ENCODE data around the gene GDA.

Gene GDA

DNA sequence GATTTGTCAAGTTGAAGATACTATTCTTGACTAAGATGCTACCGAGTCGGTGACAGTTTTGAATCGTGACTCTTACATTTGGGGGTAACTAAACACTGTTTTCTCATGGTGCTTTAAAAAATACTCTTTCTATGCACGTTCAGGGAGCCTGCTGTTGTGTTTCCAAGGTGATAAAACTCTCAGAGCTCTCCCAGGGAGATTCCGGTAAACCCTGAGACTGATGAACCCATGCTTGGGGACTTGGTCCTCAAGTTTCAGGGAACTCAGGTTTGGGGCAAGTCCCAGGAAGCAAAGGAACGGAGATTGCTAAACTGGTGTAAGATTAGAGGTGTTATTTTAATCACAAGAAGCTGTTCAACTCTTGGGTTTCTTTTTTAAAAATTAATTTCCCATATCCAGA, 1.4 kb downstream of the GDA start:
- DNase-seq = no peak

DNA sequence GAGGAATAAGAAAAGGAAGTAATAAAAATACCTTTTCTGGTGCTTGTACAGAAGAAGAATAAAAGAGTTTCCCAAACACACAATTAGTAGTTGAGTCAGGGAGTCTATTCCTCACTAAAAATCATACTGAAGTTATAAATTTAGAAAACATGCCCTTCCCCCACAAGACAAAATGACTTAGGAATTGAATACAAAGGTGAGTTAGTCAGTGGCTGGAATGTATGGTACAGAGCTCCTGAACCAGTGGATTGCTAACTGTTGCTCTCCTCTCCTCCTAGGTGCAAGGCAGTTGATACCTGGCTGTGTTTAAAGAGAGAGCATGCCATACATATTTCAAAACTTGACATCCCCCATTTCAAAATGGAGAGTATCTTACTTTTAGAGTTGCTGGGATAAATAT, 1.9 kb downstream of the GDA start:
- no peak for DNase-seq

DNA sequence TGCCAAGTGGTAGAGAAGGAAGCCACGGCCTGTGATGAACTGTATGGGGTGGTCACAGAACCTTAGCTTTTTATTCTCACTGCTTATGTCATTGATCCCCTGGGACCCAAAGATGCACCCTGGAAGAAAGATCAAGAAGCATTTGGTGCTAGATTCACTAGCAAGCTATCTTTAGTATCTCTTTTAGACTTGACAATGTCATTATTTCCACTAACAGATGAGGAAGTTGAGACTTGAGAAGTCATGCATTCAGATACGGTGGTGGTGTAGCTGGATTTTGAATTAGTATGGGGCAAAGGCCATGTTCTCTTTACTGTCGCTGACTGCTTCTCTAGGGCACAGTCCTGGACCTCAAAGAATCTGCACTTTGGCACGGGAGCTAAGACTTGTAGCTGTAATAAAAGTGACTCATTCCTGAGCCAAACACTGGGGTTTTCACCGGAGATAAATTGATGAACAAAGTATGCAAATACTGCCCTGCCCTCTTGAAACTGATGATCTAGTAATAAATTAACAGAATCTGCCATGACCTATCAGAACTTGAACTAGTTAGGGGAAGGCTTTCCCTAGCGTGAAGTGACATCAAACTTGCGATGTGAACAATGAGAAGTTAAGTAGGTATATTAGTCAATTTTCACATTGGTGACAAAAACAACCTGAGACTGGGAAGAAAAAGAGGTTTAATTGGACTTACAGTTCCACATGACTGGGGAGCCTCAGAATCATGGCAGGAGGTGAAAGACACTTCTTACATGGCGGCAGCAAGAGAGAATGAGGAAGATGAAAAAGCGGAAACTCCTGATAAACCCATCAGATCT, 5.4 kb downstream of the GDA start:
- DNase-seq = peak in 1 of 2 donors; percentile 6

DNA sequence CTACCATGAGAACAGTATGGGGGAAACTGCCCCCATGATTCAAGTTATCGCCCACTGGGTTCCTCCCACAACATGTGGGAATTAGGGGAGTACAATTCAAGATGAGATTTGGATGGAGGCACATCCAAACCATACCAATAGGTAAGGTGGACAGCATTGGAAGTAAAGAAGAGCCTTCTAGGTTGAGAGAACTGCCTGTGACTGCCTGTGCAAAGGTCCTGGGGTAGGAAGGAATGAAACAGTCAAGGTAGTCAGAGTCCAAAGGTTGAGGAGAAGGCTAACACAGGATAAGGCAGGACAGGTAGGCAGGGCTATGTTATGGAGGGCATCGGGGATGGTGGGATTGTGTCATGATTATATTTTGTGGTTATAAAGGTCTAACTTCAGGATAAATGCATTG, 6.1 kb downstream of the GDA start:
- no peak for DNase-seq

DNA sequence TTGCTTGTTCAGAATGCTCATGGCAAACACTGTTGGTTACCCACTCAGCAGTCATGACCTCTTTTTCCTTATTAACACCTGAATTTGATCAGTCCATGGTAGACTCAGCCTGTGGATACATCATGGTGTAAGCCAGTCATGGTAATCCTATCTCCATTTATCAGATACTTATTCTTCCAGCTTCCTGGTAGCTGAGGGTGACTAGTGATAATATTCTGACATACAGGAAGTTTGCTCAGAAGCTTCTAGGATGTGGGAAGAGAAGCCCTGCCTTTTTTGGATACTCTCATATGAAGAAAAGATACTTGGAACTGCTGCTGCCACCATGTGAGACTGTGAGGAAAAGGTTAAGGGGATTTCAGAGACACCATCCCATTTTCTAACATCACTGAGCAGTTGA, 7.3 kb downstream of the GDA start:
- no peak for DNase-seq

DNA sequence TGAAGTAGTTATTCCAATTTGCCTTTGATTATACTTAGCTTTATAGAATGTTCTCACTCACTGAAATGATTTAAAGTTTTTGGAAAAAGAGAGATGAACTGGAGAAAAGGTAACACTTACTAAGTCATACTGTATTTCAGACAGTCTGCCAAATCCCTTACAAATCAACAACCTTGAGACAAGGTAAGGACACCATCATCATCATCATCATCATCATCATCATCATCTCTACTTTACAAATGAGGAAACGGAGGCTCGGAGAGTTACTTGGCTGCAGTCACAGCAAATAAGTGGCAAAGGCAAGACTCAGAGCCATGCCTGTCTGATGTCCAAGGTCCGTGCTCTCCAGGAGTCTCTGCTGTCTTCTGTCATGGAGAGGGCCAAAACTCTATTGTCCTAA, 9.4 kb downstream of the GDA start:
- DNase-seq = no peak

DNA sequence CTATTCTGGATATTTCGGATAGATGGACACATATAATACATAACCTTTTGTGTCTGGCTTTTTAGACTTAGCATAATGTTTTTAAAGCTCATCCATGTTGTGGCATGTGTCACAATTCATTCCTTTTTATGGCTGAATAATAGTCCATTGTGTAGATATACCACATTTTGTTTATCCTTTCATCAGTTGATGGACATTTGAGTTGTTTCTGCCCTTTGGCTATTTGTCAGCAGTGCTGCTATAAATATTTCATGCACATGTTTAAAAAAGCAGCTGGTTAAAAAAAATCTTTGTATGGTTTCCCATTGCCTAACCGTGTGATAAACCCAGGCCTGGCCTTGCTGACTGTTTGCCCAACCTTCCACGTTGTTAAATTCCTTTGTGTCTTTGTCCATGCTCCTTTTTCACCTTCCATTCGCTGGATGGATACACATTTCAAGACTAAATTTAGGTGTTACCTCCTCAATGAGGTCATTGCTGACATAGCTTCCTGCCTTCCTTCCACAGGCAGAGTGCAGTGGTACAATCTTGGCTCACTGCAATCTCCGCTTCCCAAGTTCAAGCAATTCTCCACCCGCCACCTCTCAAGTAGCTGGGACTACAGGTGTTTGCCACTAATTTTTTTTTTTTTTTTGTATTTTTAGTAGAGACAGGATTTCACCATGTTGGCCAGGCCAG, 11.3 kb downstream of the GDA start:
- DNase-seq = no peak

DNA sequence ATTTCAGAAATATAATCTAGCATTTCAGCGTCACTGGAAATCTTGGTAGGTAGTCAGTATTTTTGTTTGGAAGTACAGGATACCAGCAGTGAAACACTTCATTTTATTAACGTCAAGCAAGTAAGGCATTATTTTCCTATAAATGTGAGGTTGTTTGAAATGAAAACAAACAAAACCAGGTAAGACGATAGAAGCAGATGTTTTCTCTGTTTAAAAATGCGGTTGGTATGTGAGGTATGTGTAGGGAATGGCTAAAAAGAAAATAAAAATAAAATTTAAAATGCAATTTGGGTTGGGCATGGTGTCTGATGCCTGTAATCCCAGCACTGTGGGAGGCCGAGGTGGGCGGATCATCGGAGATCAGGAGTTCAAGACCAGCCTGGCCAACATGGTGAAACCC, 16.1 kb downstream of the GDA start:
- DNase-seq = no peak

DNA sequence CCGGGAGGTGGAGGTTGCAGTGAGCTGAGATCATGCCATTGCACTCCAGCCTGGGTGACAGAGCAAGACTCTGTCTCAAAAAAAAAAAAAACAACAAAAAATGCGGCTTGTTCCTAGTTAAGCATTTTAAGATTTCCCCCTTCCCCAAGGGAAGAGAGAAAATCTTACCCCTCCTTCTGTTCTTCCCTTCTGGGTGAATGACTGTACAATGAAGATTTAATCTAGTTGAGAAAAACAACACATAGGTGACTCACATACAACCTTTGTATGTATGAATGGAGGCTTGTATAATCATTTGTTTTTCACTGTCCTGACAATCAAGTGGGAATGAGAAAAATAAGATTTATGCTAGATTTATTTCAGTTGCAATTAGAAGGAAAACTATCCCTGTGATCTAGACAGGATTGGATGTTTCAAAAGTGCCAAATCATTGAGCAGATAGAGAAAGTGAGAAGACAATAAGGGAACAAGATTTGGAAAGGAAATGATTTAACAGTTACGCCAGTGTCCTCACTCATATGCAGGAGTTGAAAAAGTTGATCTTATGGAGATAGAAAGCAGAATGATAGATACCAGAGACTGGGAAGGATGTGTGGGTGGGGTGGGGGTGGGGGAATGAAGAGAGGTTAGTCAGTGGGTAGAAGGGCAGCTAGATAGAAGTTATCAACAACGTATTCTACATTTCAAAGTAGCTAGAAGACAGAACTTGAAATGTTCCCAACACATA, 16.7 kb downstream of the GDA start:
- DNase-seq = peak; percentile 24 to 46

DNA sequence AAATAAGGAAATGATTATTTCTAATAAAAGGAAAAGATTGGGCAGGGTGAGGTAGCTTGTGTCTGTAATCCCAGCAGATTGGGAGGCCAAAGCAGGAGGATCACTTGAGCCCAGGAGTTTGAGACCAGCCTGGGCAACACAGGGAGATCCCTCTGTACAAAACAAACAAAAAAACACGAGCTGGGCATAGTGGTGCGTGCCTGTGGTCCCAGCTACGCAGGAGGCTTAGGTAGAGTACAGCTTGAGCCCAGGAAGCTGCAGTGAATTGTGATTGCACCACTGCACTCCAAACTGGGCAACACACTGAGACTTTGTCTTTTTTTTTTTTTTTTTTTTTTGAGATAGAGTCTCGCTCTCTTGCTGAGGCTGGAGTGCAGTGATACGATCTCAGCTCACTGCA, 18.8 kb downstream of the GDA start:
- no peak for DNase-seq

DNA sequence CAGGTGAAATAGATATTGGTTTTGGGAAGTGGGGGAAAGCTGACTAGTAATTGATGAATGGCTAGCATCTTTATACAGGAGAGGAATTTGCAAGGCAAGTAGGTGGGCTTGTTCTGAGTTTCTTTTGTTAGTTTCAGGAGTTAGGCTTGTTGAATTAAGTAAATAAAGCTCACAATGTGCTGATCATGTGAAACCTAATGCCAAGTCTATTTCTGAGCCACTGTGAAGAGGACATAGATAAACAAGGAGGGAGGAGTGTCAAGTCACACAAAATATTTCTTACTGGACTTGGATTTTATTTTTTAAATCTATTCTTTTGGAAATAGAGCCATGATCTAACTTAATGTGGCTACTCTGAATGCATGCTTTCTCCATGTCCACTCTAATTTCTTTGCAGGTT, 19.9 kb downstream of the GDA start:
- no peak for DNase-seq

DNA sequence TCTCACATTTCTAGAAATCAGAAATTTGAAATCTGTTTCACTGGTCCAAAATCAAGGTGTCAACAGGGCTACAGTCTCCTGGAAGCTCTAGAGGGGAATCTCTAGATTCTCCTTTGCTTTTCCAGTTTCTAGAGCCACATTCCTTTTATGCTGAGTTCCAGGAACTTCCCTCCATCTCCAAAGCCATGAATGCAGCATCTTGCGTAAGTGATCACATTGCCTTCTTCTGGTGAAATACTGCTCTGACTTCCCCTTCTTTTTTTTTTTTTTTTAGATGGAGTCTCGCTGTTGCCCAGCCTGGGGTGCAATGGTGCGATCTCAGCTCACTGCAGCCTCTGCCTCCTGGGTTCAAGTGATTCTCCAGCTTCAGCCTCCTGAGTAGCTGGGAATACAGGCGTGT, 23.8 kb downstream of the GDA start:
- DNase-seq = peak; percentile 68 to 73

DNA sequence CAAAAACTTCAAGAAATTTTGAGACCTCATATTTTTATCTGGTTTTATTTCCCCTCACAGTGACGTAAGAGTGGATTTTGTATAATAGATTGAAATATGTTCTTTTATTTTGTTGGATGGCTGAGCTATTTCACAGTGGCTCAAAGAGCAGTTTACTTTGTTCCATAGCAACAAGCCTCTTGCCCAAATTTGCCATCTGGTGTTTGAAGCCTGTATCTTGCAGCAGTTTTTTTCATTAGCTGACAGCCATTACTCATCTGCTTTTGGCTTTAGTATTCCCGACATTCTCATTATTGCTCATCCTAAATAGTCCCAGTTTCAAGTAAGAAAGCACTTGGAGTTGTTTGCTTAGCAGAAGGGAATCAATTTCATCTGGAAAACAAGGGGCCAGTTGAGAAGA, 36.3 kb downstream of the GDA start:
- DNase-seq = no peak

DNA sequence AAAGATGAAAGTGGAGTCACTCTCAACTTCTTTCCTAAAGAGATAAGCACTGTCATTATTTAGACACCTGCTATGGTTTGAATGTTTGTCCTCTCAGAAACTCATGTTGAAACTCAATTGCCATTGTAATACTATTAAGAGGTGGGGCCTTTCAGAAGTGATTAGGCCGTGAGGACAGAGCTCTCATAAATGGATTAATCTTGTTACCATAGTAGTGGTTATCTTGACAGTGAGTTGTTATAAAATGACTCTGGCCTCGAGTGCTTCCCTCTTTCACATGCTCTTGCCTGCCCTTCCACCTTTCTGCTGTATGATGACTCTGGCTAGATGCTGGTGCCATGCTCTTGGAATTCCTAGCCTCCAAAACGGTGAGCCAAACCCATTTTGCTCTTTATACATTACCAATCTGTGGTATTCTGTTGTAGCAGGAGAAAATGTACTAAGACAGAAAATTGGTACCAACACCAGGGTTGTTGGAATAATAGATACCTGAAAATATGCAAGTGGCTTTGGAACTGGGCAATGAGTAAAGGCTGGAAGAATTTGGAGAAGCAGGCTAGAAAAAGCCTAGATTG, 38.0 kb downstream of the GDA start:
- no peak for DNase-seq

DNA sequence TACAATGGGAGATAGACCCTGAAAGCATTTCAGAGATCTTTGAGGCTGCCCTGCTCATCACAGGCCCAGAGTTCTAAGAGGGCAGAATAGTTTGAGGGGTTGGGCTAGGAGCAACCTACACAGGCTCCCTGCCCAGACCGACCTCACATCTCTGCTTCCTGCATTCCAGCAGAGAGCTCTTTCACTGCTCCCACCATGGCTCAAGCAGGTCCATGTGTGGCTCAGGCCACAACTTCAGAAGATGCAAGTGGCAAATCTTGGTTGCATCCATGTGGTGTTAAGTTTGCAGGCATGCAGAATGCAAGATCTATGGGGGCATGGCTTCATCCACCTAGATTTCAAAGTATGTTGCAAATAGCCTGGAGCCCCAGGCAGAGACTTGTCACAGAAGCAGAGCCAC, 39.0 kb downstream of the GDA start:
- no peak for DNase-seq

DNA sequence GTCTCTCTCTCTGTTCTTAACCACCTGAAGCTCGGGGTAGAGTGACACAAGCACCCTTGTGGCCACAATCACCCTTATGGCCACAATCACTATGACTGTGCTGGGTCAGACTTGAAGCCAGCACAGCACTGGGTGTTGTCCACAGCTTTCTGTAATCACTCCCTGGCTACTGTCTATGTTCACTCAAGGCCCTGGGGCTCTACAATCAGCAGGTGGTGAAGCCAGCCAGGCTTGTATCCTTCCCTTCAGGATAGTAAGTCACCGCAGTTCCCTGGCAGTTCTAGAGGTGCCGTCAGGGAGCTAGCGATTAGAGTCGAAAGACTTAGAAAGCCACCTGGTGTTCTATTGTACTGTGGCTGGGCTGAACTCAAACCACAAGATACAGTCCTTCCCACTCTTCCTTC, 44.2 kb downstream of the GDA start:
- no peak for DNase-seq

DNA sequence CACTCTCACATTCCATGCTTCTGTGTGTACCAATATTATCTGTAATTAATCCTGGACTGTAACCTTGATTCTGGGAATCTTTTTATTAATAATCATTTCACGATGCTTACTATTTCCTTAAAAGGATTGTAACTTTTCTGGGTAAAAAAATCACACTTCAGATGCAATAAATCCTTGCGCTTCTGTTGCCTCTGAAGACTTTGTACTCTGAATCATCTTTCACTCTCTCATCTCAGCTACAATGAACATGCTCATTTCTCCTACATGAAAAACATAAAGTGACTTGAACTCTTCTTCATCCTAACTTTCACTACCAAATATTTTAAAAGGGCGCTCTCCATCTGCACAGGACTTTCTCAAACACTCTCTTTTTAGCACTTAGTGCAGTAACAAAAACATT, 50.0 kb downstream of the GDA start:
- DNase-seq = no peak

DNA sequence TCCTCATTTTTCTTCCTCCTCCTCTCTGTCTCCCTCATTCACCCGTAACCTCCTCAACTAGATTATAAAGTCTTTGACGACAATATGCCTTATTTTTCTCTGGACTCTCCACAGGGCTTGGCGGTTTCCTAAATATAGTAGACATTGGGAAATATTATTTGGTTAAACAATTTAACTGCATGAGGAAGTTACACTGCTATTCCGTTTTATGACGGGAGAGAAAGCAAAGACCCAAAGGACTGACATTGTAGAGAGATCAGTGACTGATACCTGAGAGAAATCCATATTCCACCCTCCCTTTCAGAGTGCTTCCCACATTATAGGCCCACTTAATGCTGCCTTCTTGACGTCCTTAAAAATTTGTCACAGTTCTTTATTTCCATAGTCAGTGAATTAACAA, 51.2 kb downstream of the GDA start:
- peak in 1 of 2 donors; percentile 13 for DNase-seq

DNA sequence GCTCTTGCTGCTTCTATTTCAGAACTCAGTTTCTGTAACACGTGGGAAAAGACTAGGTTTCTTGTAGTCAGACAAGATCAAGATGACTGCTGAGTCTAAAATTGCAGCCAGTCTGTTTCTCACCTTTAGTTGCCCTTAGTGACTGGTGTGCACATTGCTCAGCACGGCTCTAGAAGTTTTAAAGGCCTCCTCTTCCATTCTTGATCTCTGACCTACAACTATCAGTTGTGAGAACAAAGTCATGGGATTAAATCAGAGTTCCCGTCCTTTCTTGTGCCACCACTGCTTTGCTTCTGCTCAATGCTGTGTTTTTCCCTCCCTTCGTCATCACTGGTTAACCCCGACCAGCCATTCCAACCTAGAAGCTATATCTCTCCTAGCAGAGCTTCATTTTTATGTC, 52.8 kb downstream of the GDA start:
- no peak for DNase-seq

DNA sequence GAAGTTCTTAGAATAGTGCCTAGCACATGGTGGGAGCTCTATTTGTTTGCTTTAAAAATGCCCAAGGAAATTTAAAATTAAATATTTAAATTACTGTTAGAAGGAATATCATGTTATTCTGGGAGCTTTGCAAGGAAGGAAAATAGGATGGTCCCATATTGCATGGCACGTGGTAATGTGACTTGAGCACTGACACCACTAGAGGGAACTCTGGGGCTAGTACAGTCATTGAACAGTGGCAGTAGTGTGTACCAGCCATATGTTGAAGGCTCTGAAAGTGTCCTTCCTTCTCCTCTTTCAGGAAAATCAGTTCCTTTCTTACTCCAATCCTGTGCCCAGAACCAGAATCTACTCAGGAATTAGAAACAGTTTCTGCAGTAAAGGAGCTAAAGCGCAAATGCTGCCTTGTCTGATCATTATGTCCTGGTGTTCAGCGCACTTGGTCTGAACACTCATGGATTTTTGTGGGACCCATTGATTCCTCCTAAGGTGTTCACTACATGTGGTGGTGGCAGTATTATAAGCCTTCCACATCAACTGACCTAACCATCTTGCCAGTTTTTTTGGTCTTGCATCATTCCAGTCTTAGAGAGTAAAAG, 54.1 kb downstream of the GDA start:
- DNase-seq = peak; percentile 30 to 39

DNA sequence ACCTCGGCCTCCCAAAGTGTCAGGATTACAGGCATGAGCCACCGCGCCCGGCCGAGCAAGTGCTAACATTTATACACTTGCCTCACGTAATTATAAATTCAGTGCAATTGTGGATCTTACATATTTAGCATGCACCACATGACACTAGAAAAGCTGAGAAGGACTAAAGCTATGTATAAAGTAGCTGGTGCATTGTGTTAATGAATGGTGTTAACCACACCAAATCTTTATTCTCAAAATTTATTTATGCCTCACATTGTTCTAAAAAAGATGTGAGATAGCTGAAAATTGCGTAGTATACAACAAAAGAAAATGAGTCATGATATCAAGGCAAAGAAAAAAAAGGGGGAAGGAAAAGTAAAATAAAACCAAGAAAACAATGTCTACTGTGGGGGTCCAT, 54.8 kb downstream of the GDA start:
- DNase-seq = no peak

DNA sequence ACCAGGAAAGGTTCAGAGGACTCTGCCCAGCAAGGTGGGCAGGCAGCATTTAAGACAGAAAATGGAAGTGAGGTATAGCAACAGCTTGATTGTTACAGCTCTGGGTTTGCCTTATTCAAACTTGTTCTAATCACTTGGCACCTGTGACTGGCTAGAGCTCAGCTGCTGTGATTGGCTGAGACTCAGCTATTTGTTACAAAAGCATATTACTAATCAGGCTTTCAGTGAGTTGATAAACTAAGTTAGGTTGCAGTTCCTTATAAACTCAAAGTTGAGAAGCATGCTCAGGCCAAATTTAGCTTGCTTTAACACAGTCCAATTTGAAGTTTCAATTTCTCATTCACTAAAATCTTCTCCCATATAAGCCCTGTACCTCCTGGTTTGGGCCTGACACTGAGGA, 56.3 kb downstream of the GDA start:
- no peak for DNase-seq

DNA sequence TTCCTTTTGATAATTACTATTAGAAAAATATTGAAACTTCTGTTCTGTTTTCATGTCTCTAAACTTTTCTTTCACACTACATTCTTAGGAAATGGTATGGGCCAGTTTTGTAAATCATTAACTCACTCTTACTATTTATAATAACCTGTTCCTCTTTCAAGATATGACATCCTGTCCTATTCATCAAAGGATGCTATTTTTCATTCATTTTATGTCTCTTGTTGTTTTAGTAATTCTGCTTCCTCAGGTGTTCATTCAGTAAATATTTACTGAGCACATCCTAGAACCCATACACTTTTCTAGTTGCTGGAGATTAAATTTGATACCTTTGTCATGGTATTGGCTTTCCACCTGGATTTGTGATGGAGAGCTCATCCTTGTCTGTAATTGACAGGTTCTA, 58.0 kb downstream of the GDA start:
- no peak for DNase-seq

Measured in inflammatory macrophage (primary cell).